Urothelium cell line (cell line): Measurements from ENCODE around the gene NKX1-1.

ENCODE experiments used
- DNase-seq: peaks from one replicate; pipeline ENCODE4 v3.0.0; 2011; ENCODE audit warnings: low spot score, mixed read lengths
- FAIRE-seq: peaks from 2 replicates; lab custom pipeline; 2011; peaks lifted over from hg19 to GRCh38; lab: Jason Lieb, UNC

The NKX1-1 gene

GRCh38 chr4:1362046-1362445 is 44.2 kb downstream of the NKX1-1 start:
- FAIRE-seq (no peak), DNase-seq (no peak)

- no peak for FAIRE-seq
- DNase-seq, result no peak
These were observed 44.8 kb downstream of the NKX1-1 start for GRCh38 chr4:1361431-1361830.

GRCh38 chr4:1360423-1361283 is 45.6 kb downstream of the NKX1-1 start:
- no peak for DNase-seq
- no peak for FAIRE-seq

GRCh38 chr4:1359976-1360375 is 46.3 kb downstream of the NKX1-1 start:
- no peak for DNase-seq
- FAIRE-seq, result no peak

GRCh38 chr4:1359144-1359501 is 47.1 kb downstream of the NKX1-1 start:
- FAIRE-seq, result no peak
- no peak for DNase-seq

GRCh38 chr4:1358421-1359143 is 47.7 kb downstream of the NKX1-1 start:
- FAIRE-seq, result no peak

GRCh38 chr4:1357356-1358248 is 48.6 kb downstream of the NKX1-1 start:
- no peak for DNase-seq
- FAIRE-seq, result no peak

More at GRCh38 chr4:1358421-1359143, 47.7 kb downstream of the NKX1-1 start:
- DNase-seq, result no peak

GRCh38 chr4:1356181-1356998 is 49.9 kb downstream of the NKX1-1 start:
- peak; percentile 45 for DNase-seq

GRCh38 chr4:1355378-1355777 is 50.9 kb downstream of the NKX1-1 start:
- FAIRE-seq, result no peak
- DNase-seq, result no peak

More at GRCh38 chr4:1356181-1356998, 49.9 kb downstream of the NKX1-1 start:
- no peak for FAIRE-seq

GRCh38 chr4:1354983-1355275 is 51.3 kb downstream of the NKX1-1 start:
- FAIRE-seq, result no peak
- no peak for DNase-seq

GRCh38 chr4:1354136-1354982 is 51.9 kb downstream of the NKX1-1 start:
- no peak for FAIRE-seq
- no peak for DNase-seq

- DNase-seq (no peak), FAIRE-seq (no peak)
These were observed 52.8 kb downstream of the NKX1-1 start for GRCh38 chr4:1353186-1354055.
